ENCODE results near the gene SPTBN1. TPM values are rescaled to one million over a fixed set of nuclear protein-coding genes. Genes with fewer than 3 reads are reported as not detected.

SPTBN1 gene
- total and polyA plus RNA-seq, 9 of the 15 experiments (the other 6 are each of a cell fraction or from before 2014, with no cell fraction given) = 8.9 to 66.8 (median 31.4) TPM

- in situ Hi-C loops (cut with MboI) = no loop called here
- FAIRE-seq = no peak
- POLR2A ChIA-PET = interaction anchor here (0.6 to 1.6 kb wide), 3 partner anchors 13 to 308 kb away, joined by 3 to 5 read pairs (median 3); no protein-coding TSS in a partner anchor
Measured at GRCh38 chr2:54502731-54503130, 46.6 kb downstream of the SPTBN1 start.

More at GRCh38 chr2:54502731-54503130, 46.6 kb downstream of the SPTBN1 start:
- no peak overlapping the region for H3K4me3 ChIP-seq
- H3K79me2 ChIP-seq (ENCODE audit: control insufficient read depth, insufficient read depth, low read length) = no peaks in the 10 kb centered on the region
- 0% methylated on average over 2 of the region's 2 CpGs for WGBS (ENCODE audit: insufficient coverage, low coverage, missing lambda C conversion rate)
- intact Hi-C loops (cut with micrococcal nuclease) = loop anchor here (2.0 to 10.0 kb wide), 4 partner anchors 138 to 396 kb away; no protein-coding TSS in a partner anchor
- no peaks in the 10 kb centered on the region for H3K4me1 ChIP-seq (replicated peaks in 1 of 2; ENCODE audit: control insufficient read depth in 2 of 2, insufficient read depth in 2 of 2, low read length in 2 of 2)
- no TSS peak for BruUV-seq (replicated peaks)
- DNase-seq (ENCODE audit: extremely low read depth in 1 of 4, low spot score in 3 of 4) (no peak), ATAC-seq (no peak)
- H3K36me3 ChIP-seq (ENCODE audit: control insufficient read depth, insufficient read depth, low read length) = no peaks in the 10 kb centered on the region
- peaks cover 2 to 10% of the 10 kb centered on the region in 2 experiments; a peak in 2 of 5 replicates for H3K27me3 ChIP-seq (ENCODE audit: control insufficient read depth in 2 of 2, insufficient read depth in 2 of 2, low read length in 2 of 2)
- no peak overlapping the region for H3K9ac ChIP-seq (ENCODE audit: insufficient read depth in 1 of 2, low read depth in 2 of 2, low read length in 2 of 2)
- TF ChIP-seq CEBPG (CRISPR knock-in tag; IDR thresholded peaks at IDR 0.05) (no peak), CEBPG (tag; conservative IDR thresholded peaks at IDR 0.05 in 1 of 2, IDR thresholded peaks at IDR 0.05 in 1 of 2) (no peak), E2F4 (CRISPR knock-in tag; IDR thresholded peaks at IDR 0.05; ENCODE audit: low read depth) (no peak), RBM15 (IDR thresholded peaks at IDR 0.05; ENCODE audit: insufficient read depth, low read length) (no peak), PHB2 (IDR thresholded peaks at IDR 0.05; ENCODE audit: low read depth) (no peak), NFE2 (IDR thresholded peaks at IDR 0.05; ENCODE audit: low read depth) (no peak), ZNF639 (CRISPR knock-in tag; conservative IDR thresholded peaks at IDR 0.05 in 1 of 2, IDR thresholded peaks at IDR 0.05 in 1 of 2) (no peak), ZNF668 (CRISPR knock-in tag; IDR thresholded peaks at IDR 0.05) (no peak), RBM39 (optimal IDR thresholded peaks at IDR 0.05; ENCODE audit: low read depth, low read length) (no peak), DDX20 (tag; IDR thresholded peaks at IDR 0.05; ENCODE audit: low read depth) (no peak), MYNN (IDR thresholded peaks at IDR 0.05) (no peak), MYNN (CRISPR knock-in tag; IDR thresholded peaks at IDR 0.05) (no peak), ELF2 (CRISPR knock-in tag; IDR thresholded peaks at IDR 0.05) (no peak), ATF3 (IDR thresholded peaks at IDR 0.05) (no peak), ATF3 (CRISPR knock-in tag; conservative IDR thresholded peaks at IDR 0.05) (no peak), ZNF133 (CRISPR knock-in tag; IDR thresholded peaks at IDR 0.05) (no peak), ZNF586 (CRISPR knock-in tag; conservative IDR thresholded peaks at IDR 0.05) (no peak), ZNF280A (IDR thresholded peaks at IDR 0.05; ENCODE audit: low read depth, partially characterized antibody) (no peak), ZC3H4 (CRISPR knock-in tag; IDR thresholded peaks at IDR 0.05; ENCODE audit: borderline replicate concordance) (no peak)
- H4K20me1 ChIP-seq (replicated peaks; ENCODE audit: control insufficient read depth, insufficient read depth, low read length) = no peaks in the 10 kb centered on the region
- no peak overlapping the region for H3K4me2 ChIP-seq (ENCODE audit: insufficient read depth, low read length)
- H3K9me3 ChIP-seq (replicated peaks; ENCODE audit: control insufficient read depth, insufficient read depth, low read depth, low read length) = no peaks in the 10 kb centered on the region
- H2AFZ ChIP-seq (ENCODE audit: low read depth, low read length) = no peak overlapping the region
- no peaks in the 10 kb centered on the region for H3K9me1 ChIP-seq (ENCODE audit: control insufficient read depth, insufficient read depth, low read length)
- no peak overlapping the region for H3K27ac ChIP-seq (ENCODE audit: extremely low read depth, low read depth, low read length)
- CTCF ChIA-PET (ENCODE audit: low intra/inter-chr PET ratio) = interaction anchor here (0.6 kb wide), 1 partner anchor 396 kb away, joined by 3 read pairs; no protein-coding TSS in a partner anchor

Measured in K562 (cell line).